Natural killer cell treated with Interleukin-12 subunit alpha and Interleukin-12 subunit beta and Interleukin-15 and Interleukin-18, amount 100 ng/mL, for 72 hours (primary cell): ENCODE measurements around the gene ACVR1C. TPM values are rescaled to one million over a fixed set of nuclear protein-coding genes. Genes with fewer than 3 reads are reported as not detected.
A peak's percentile ranks its signal among the peaks of the same experiment; 100 is the strongest.

Experiments
- ATAC-seq, 2 donors: fragments of 150-1000 bp; cut with Tn5 transposase in 1 of 2; sonication (Bioruptor Pico), chemical (Tn5 transposase) in 1 of 2; 2 replicates each; pipeline ENCODE4 v1.10.0; 2021
- DNase-seq: peaks from one replicate; pipeline ENCODE4 v3.0.0; 2022; ENCODE audit warnings: low spot score
- H3K27ac Mint-ChIP-seq, 2 donors: 1 replicate in 1 of 2; 2 replicates in 1 of 2; pipeline ENCODE4 v1.8.0; 2022; ENCODE audit warnings: mixed read lengths in 2 of 2, mild to moderate bottlenecking in 1 of 2, moderate library complexity in 1 of 2
- H3K27me3 Mint-ChIP-seq, 2 donors: 1 replicate in 1 of 2; 2 replicates in 1 of 2; pipeline ENCODE4 v1.8.0; 2022; ENCODE audit warnings: mixed read lengths in 2 of 2
- H3K36me3 Mint-ChIP-seq: one replicate; pipeline ENCODE4 v1.8.0; 2022; ENCODE audit warnings: mixed read lengths
- H3K4me1 Mint-ChIP-seq, 2 donors: 1 replicate in 1 of 2; 2 replicates in 1 of 2; pipeline ENCODE4 v1.8.0; 2022; ENCODE audit warnings: low read depth in 2 of 2, mixed read lengths in 2 of 2, mild to moderate bottlenecking in 1 of 2
- H3K4me3 Mint-ChIP-seq: one replicate; pipeline ENCODE4 v1.8.0; 2022; ENCODE audit warnings: mixed read lengths
- H3K9me3 Mint-ChIP-seq: 2 replicates; pipeline ENCODE4 v1.8.0; 2022; ENCODE audit warnings: mixed read lengths
- total RNA-seq, 2 donors: library from RNA; stranded (reverse); gene quantifications; one replicate each; pipeline ENCODE4 v1.2.3, GENCODE V29; 2022

The ACVR1C gene
- total RNA-seq, 2 donors from 2014 or later: 1.4 to 1.8 TPM

- DNase-seq: no peak
- H3K4me3 Mint-ChIP-seq: peak overlapping the region; percentile 89
- peak overlapping the region; percentile 95 to 100 for H3K27ac Mint-ChIP-seq
- ATAC-seq: no peak
- H3K9me3 Mint-ChIP-seq: no peaks in the 10 kb centered on the region
- H3K27me3 Mint-ChIP-seq: no peaks in the 10 kb centered on the region
- peaks cover 15% of the 10 kb centered on the region for H3K36me3 Mint-ChIP-seq
- peaks cover 76 to 85% of the 10 kb centered on the region in 2 donors for H3K4me1 Mint-ChIP-seq
Measured at GRCh38 chr2:157479081-157480027, 149.3 kb downstream of the ACVR1C start.

GRCh38 chr2:157477919-157478318 is 150.7 kb downstream of the ACVR1C start:
- H3K27me3 Mint-ChIP-seq: no peaks in the 10 kb centered on the region
- H3K9me3 Mint-ChIP-seq: peaks cover 3% of the 10 kb centered on the region
- H3K4me1 Mint-ChIP-seq: peaks cover 84 to 93% of the 10 kb centered on the region in 2 donors
- H3K27ac Mint-ChIP-seq: peak overlapping the region; percentile 95 to 100
- peaks cover 20% of the 10 kb centered on the region for H3K36me3 Mint-ChIP-seq
- ATAC-seq: no peak
- H3K4me3 Mint-ChIP-seq: peak overlapping the region; percentile 89
- no peak for DNase-seq

DNA sequence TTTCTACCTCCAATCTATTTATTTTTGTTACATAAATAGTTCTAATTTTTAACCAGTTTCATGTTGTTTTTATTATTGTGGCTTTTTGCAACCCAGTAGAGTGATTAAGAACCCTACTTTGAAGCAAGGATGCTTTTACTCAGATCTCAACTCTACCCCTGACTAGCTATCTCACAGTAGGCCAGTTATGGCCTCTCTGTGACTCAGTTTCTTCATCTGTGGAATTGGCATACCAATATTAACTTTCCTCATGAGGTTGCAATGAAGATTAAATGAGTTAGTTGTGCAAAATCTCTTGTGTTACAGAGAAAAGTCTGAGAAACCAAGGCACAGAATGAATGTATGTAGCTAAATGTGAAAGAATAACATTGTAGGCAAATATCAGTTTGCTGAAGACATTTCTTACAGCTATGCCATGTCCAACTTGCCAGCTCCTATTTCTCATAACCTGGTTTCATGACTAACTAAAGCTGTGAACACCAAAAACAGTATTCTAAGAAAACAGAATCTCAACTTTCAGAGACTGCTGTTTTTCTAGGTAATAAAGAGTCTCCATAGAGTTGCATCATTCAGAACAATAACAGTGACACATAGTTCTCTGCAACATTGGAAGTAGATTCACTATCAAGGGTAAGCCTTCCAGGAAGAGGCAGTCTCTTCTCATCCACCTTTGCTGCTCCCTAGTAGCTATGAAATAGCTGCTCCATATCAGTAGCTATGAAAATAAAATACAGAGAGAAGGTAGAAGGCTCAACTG is 151.5 kb downstream of the ACVR1C start:
- Mint-ChIP-seq H3K27ac (peak overlapping the region; percentile 95 to 100), H3K4me3 (peak overlapping the region; percentile 89), H3K27me3 (no peaks in the 10 kb centered on the region), H3K36me3 (peaks cover 21% of the 10 kb centered on the region), H3K4me1 (peaks cover 79 to 93% of the 10 kb centered on the region in 2 donors), H3K9me3 (peaks cover 3% of the 10 kb centered on the region)
- DNase-seq: peak; percentile 87
- ATAC-seq: peak; percentile 72 to 80

Other genes starting within 250 kb of the ACVR1C start
- gene CYTIP, start 184.8 kb downstream of the ACVR1C start, total RNA-seq: 1,000 to 10,000 TPM in 1 of 2 donors, 100 to 1,000 TPM in 1; 755 to 1,319 TPM
- gene ACVR1, start 247.5 kb upstream of the ACVR1C start, total RNA-seq: 10 to 100 TPM in 1 of 2 donors, 1 to 10 TPM in 1; 5.7 to 14.3 TPM